Activated CD8-positive, alpha-beta memory T cell treated with anti-CD3 and anti-CD28 coated beads, Interleukin-2, amount 50 U/mL, for 1 hour (primary cell): ENCODE measurements around the gene RWDD1.
"Not testable (repeated sequence)": the region's sequence is repeated elsewhere in the genome, so short reads cannot be mapped to it uniquely, and the experiment has no call there.

Experiments
- DNase-seq: peaks from one replicate; pipeline ENCODE4 v3.0.0-alpha.2; 2020; ENCODE audit errors: extremely low read depth

Gene RWDD1

DNA sequence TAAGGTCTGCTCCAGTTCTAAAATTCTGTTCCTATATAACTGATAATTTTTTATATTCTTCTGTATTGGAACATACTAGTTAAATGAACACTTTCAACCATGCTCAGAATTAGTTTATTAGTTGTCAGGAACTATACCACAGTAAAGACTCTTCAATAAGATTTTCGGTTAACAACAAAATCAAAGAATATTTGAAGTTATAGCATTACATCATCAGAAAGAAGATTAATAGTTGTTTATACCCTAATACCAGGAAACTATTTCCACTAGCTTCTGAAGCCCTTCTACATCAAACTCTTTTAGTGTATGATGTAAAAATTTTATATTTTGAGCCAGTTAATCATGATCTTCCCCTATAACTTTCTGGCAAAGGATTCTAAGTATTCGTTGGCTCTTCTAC lies 11.2 kb upstream of the RWDD1 start:
- DNase-seq = no peak

DNA sequence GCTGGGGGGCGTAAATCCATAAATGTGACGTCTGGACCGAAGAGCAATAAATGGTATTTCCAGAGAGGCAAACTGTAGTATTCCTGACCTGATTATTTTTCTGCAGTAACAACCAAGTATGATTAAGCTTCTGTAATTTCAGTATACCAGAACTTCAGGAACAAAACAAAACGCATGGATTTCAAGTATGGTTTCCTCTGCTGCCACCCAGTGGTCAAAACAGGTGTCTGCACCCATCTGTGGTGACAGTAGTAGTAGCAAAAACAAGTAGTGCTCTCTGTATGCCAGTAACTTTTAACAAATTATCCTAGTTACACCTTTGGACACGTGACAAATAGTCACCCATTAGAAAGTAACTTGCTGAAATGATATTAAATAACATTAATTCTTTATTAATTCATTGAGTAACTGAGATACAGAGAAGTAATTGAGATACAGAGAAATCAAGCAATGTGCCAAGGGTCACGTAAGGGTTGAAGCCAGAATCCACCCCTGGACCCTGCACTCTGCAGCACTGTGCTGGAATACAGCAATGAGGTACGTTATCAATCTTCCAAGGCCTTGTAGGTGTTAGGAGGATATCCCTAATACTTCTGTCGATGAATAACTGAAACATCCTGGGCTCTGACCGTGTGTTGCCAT lies 9.8 kb upstream of the RWDD1 start:
- no peak for DNase-seq

DNA sequence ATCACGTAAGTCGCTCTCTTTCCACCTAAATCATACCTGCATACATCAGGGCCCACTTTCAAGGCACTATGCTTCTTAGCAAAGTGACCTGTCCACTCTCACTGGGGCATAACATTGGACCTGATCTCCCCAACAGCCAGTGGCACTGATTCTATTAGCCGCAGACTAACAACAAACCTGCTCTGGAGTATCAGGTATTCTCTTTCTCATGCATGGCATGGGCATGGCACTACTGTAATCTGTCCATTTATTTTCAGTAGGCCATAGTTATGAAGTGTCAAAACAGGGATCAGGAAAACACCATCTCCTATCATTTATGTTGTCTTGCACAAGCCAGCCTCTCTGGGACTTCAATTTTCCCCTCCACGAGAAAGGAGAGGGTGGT lies 9.3 kb upstream of the RWDD1 start:
- DNase-seq = no peak

DNA sequence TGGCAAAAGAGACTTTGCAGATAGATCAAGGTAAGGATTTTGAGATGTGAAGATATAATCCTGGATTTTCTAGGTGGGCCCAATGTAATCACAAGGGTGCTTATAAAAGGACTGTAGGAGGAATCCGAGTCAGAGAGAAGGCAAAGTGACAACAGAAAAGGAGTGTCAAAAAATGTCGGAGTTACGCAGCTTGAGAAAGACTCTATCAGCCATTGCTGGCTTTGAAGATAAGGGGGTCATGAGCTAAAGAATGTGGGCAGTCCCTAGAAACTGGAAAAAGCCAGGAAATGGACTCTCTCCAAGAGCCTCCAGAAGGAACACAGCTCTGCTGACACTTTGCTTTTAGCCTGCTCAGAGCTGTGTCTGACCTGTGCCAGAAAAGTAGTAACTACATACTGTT lies 8.7 kb upstream of the RWDD1 start:
- DNase-seq = no peak

DNA sequence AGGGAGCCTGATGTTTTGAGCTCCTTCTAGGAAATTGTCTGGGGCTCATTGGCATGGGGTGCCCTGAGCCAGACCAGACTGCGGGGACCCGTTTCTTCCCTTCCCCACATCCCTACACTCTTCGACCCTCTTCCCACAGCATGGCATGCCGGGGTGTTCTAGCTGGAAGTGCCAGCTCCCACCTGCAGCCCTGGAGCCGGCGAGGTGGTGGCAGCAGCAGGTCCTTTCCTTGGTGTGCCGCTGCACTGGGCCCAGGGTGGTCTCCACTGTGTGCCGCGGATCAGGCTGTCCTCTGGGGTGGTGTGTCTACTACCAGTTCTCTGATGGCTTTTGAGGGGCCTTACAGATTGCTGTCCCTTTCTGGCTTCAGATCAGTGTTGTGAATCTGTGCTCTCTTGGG lies 7.5 kb upstream of the RWDD1 start:
- DNase-seq = no peak

DNA sequence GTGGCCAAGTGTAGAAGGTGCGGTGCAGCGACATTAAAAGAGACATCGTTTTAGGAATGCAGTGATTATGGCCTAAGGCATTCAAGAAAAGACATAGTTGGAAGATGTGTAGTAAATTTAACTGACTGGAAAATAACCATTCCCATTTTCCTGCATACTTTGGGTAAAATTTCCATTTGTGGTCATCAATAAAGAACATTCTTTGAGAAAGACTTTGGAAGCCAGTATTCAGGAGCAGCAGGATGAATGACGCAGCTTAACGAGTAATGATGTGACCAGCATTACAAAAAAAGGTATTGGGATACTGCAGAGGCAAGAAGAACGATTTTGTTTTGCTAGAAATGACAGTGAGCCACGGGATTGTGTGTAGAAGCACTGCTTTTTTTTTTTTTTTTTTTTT lies 7.0 kb upstream of the RWDD1 start:
- DNase-seq = no peak

DNA sequence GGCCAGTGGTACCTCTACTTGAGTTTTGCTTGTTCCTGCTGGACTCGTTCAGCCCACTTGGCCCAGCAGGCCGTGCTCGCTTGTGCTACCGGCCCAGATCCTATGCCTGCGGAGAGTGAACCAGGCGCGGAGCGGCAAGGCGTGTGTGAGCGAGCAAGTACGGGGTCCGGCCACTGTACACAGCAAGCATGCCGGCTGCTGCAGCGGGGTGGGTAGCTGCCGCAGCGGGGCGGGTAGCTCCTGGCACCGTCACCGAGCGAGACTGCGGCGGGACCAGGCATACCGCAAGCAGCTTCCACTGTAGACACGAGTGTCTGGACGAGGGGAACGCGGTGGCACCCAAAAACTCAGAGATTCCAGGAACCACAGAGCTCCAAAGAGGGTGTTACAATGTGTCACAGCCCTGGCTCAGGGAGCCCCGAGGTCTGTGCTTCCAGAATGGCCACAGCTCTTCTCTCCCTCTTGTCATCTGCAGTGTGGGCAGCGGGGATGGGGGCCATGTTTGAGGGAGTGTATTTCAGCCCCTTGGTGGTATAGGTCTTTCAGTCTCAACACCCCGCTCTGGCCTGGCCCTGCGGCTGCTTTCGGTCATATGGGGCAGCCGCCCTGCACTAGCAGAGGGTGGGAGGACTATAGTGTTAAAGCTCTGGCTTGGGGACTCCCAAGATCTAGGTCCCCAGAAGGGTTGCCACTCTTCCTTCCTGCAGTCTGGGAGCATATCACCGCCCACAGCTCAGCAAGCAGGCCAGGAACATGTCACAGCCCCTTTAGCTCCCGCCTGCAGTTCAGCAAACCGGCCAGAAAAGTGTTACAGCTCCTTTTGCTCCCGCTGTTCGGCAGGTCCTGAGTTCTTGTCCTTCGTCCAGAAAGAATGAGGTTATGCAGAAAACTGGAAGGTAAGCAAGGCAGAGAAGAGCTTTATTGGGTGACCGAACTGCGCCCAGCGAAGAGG lies 6.1 kb upstream of the RWDD1 start:
- no peak for DNase-seq

DNA sequence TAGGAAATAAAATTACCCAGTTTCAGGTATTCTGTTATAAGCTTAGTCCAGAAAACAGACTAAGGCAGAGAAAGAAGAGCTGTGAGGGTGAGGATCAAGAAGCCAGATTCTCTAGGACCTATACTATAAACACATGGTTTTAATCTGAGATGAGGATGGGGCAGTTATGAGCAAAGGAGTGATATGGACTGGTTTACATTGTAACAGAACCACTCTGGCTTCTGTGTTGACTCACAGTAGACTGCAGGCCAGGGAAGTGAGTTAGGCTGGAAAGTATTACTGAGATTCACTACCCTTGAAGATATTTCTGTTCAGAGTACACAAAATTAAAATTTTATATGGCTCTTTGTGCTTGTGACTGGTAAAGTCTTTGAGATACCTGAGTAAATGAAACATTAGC lies 3.2 kb upstream of the RWDD1 start:
- DNase-seq = no peak

DNA sequence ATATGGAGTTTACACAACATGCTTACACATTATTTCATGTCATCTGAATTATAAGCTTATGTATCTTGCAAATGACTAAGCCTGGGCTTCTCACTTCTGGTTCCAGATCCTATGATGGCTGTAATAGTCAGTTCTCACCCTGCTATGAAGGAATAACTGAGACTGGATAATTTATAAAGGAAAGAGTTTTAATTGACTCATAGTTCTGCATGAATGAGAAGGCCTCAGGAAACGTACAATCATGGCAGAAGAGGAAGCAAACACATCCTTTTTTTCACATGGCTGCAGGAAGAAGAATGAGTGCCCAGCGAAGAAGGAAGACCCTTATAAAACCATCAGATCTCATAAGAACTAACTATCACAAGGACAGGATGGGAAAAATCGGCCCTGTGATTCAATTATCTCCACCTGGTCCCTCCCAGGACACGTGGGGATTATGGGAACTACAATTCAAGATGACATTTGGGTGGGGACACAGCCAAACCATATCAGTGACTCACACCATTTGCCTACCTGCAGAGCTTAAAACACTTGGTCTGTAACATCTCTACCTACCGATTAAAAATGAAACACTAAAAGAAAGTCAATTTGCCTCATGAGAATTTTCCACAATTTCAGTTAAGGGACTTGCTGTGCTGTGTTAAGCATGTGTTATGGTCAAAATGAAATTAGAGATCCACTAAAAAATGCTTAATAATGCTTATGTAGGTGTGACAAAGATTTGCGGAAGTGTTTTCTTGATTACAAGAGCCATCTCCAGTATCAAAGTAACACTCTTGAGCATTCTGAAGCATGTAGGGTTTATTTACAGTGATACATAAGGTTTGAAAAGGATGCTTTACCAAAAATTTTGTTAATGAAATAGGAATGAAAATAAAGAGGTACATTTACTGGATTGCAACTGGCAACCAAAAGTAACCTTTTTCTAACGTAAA lies 2.2 kb upstream of the RWDD1 start:
- no peak for DNase-seq

DNA sequence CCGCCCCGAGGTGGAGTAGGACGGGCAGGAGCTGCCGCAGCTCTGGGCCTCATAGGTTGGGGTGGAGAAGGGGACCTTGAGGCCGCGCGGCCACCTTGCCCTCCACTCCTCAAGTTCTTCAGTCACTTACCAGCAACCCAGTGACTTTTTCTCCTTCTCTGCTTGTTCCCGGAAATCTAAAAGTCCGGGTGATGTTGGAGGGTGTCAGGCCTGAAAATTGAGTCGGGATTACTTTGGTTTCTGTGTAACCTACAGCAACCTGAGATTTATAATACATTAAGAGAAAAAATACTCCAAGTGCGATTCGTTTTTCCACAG lies 338 bp downstream of the RWDD1 start:
- no peak for DNase-seq

DNA sequence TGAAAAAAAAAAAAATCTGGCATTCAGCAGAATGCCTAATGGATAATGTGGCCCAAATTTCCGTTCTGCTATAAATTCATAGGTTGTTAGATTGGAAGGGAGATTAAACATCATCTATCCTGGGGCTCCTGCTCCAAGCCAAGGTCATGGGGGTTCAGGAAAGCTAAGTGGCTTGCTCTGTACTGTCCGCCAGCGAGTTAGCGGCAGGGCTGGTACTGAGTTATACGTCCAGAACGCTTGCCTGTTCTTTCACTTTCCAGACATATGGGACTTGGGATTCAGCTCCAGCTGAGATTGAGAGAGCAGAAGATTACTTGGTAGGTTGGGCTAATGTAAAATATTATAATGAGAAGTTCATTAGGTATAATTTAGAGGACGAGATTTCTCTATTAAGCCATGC lies 858 bp downstream of the RWDD1 start:
- no peak for DNase-seq

DNA sequence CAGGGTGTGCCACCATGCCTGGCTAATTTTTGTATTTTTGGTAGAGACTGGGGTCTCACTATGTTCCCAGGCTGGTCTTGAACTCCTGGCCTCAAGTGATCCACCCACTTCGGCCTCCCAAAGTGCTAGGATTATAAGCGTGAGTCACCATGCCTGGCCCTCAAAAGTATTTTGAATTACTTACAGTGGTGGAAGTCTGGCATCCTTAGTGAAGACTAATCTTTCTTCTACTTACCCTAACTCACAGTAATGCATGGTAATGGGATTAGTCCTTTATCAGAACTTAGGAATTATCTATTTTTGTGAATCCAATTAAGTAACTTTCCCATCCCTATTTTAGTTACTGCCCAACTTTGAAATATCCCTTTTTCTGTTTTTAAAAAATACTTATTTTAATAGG lies 3.9 kb downstream of the RWDD1 start:
- no peak for DNase-seq

DNA sequence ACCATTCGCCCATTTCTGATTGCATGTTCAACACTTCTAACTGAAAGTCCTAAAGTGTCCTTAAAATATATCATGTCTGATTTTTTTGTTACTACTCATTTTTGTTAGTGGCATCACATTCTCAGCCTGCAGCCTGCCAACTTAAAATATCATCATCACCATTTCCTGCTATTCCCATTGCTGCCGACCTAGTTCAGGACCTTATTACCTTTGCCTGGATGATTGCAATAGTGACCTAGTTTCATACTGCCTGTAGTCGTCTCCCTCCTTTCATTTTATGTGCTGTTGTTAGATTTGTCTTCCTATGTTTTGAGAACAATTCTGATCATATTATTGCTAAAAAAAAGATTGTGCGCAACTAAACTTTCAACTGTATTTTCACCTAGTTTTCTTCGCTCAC lies 6.2 kb downstream of the RWDD1 start:
- DNase-seq = no peak

DNA sequence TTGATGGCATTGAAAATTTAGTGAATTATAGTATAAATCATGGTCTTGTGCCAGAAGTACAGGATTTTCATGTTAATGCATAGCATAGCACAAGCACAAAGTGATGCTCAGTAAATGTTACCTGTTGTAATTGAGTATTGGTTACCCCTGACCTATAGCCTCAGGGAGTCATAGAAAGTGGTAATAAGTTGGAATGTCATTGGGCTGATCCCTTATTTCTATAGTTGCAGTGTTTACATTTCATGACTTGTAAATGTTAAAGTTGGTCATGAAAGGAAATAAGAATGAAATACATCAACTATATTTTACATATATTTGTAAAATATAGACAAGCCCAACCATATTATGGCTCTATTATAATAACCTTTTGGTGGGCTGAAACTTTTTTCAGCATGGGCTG lies 7.0 kb downstream of the RWDD1 start:
- DNase-seq = no peak

DNA sequence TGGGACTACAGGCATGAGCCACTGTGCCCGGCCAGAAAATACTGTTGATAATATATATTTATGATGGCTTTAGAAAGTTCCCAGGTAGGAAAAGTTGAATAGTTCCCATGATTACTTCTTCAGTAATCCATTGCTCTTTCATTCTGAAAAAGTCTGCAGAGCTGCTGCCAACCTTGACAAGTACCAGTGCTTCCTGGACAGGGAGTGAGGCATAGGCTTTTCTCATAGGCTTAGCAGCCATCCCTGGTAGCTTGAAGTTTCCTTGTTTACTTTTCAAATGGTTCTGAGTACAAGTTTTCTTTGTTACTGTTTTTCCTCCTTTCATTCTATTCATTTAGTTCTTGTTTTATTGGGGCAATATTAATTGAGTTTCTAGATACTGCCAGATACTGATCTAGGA lies 7.8 kb downstream of the RWDD1 start:
- DNase-seq = no peak

DNA sequence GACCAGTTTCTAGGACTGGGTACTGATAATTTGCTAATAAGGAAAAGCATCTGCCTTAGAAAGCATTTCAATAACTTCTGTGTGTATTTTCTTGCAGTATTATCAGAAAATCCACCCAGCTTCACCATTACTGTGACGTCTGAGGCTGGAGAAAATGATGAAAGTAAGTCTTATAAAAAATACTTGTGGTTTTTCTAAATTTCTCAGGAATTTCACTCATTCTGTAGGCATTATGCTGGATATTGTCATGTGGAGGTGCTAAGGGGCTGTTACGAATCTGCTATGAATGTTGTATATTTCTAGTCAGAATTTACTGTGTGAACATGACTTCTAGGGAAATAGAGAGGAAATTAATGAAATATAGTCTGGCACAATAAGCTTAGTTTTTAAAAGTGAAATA lies 8.9 kb downstream of the RWDD1 start:
- no peak for DNase-seq

DNA sequence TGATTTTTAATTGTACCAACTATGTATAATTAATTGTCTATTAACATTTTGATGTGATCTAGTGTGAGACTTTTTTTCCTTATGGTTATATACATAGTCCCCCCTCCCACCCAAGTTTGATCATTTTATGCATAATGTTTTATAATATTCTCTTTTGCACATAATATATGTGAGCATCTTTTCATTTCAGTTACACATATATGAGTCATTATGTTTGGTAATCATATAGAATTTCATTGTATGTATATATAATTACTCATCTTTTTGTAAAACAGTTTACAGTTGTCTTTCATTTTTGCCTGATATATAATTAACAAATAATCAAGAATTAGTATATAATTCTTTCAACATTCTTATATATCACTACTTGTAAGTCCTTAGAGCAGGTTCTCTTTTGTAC lies 15.0 kb downstream of the RWDD1 start:
- no peak for DNase-seq

DNA sequence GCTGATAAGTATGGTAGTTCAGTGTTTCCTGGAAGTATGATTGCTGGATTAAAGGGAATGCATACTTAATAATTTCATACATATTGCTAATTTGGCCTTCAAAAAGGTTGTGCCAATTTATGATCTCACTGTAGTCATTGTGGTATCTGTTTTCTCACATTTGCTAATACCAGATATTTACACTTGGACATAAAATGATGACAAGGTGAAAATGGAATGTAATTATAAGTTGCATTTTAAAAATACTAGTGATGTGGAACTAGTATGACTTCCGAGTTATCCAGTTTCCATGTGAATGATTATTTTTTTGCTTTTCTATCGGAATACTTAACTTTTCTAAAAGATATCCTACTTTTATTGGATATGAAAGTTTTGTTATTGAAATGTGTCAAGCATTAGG lies 15.4 kb downstream of the RWDD1 start:
- no peak for DNase-seq

DNA sequence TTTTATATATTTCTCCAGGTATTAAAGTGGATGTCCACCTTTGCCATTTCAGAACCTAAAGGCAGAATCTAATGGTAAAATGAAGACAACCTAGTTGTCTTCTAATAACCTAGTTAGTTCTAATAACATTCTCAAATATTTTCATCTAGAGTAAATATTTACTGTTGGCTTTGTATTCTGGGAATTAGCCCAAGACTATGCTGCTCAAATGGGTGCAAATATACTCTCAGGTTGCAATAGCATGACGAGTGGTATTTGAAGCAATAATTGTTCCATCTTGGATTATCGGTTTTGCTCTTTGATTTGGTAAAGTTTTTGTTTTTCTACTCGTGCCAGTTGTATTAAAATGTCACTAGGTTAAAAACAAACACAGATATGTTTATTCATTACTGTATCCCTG lies 23.9 kb downstream of the RWDD1 start:
- no peak for DNase-seq

DNA sequence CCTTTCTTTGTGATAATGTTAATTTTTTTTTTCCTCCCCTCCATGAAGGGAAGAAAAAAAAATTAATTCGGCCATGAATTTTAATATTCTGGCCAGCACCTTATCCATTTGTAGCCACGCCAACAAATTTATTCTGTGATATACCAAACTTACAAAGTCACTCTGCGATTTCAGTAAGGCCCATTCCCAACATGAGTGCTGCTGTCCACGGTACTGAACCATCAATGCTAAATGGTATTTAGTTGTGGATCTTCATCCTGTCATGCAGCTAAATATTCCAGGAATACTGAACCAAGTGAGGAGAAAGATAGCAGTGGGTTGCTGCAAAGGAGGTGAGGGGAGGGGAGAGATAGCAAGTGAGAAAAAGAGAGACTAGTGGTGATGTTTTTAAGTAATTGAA lies 25.5 kb downstream of the RWDD1 start:
- DNase-seq = no peak

DNA sequence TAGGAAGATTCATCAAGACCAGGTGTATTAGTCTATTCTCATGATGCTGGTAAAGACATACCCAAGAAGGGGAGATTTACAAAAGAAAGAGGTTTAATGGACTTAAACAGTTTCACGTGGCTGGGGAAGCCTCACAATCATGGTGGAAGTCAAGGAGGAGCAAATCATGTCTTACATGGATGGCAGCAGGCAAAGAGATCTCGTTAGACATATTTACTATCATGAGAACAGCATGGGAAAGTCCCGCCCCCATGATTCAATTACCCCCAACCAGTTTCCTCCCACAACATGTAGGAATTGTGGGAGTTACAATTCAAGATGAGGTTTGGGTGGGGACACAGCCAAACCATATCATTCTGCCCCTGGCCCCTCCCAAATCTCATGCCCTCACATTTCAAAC lies 32.6 kb downstream of the RWDD1 start:
- DNase-seq = not testable (repeated sequence)

DNA sequence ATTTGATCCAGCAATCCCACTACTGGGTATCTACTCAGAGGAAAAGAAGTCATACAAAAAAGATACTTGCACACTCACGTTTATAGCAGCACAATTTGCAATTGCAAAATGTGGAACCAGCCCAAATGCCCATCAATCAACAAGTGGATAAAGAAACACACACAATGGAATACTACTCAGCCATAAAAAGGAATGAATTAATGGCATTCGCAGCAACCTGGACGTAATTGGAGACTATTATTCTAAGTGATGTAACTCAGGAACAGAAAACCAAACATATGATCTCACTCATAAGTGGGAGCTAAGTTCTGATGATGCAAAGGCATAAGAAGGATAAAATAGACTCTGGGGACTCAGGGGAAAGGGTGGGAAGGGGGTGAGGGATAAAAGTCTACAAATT lies 33.6 kb downstream of the RWDD1 start:
- DNase-seq = not testable (repeated sequence)

DNA sequence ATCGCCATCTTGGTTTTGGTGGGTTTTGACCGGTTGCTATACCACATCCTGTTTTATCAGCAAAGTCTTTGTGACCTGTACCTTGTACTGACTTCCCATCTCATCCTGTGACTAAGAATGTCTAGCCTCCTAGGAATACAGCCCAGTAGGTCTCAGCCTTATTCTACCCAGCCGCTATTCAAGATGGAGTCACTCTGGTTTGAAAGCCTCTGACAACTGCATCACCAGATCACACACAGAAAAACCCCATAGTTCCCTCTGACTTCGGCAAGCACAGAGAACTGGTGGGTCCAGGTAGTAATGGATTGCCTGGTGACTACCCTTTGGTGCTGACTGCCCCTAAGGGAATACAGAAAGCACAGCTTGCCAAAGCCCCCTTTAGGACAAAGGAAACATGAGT lies 34.6 kb downstream of the RWDD1 start:
- no peak for DNase-seq
